Right atrium auricular region (tissue), 2 donors: ENCODE data around the gene EDARADD. TPM values are rescaled to one million over a fixed set of nuclear protein-coding genes. Genes with fewer than 3 reads are reported as not detected.

Experiments
- DNase-seq: peaks from one replicate; pipeline ENCODE4 v3.0.0-alpha.2; 2019; ENCODE audit warnings: low spot score
- H3K27ac ChIP-seq, 2 donors: fragments of 200-600 bp; sonication (generic); 1 replicate in 1 of 2; 2 replicates in 1 of 2; pipeline ENCODE4 v1.5.1; 2016 to 2019
- H3K27me3 ChIP-seq, 2 donors: fragments of 200-600 bp; sonication (generic); one replicate each; pipeline versions ENCODE4 v1.5.1 to v1.6.0; 2017 to 2019
- H3K36me3 ChIP-seq: fragments of 200-600 bp; sonication (generic); one replicate; pipeline ENCODE4 v1.5.1; 2016
- H3K4me1 ChIP-seq, 2 donors: fragments of 200-600 bp; sonication (generic); one replicate each; pipeline versions ENCODE4 v1.5.1 to v1.6.0; 2017 to 2019
- H3K4me3 ChIP-seq, 2 donors: fragments of 200-600 bp; sonication (generic); 1 replicate in 1 of 2; 2 replicates in 1 of 2; pipeline ENCODE4 v1.5.1; 2017 to 2019; ENCODE audit warnings: mild to moderate bottlenecking in 1 of 2, moderate library complexity in 1 of 2
- H3K9me3 ChIP-seq, 2 donors: fragments of 200-600 bp; sonication (generic); one replicate each; pipeline ENCODE4 v1.5.1; 2019
- total RNA-seq, 2 donors: library from RNA; depleted of rRNA; stranded (reverse); fragments of >200 nt; gene quantifications; one replicate each; pipeline ENCODE4 v1.1.0, GENCODE V29; 2016
- TF ChIP-seq, protein P1 (sequence below), 2 donors: fragments of 200-600 bp; sonication (generic); IDR thresholded peaks; one replicate each; pipeline ENCODE4 v1.5.1; 2019; ENCODE audit warnings: antibody characterized with exemption in 2 of 2

Gene EDARADD
- total RNA-seq, 2 donors from 2014 or later = 0.63 TPM; not detected in 1

DNA sequence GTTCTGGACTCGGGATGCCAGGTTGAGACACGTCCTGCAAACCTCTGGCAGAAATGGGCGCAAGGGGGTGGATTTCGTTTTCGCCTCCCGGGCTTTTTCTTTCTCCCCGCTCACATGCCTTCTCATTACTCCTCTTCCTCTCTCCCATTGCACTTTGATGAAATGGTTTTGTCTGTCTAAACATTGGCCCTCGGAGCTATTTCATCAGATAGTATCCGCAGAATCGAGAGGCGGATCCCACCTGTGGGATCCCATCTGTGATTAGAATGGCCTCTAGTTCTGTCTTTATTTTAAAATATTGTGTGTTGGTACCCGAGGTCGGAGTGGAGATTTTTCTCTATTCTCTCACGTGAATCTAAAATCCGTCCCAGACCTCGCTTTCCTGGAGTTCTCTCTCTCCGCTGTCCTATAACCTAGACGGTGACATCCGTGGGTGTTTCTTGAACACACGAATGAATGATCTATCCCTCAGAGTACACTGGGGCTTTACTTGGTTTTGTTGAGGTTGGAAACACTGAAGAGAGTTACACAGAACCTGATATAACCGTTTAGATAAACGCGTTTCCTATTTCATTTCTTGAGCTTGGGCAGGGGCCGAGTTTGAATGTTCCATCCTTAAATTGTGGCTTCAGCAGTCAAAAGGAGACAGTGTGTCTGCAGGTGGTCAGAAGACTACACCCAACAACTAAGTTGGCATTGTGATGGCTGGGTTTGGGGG lies 2.0 kb downstream of the EDARADD start:
- no peaks in the 10 kb centered on the region for H3K36me3 ChIP-seq
- H3K27me3 ChIP-seq = no peaks in the 10 kb centered on the region
- no peaks in the 10 kb centered on the region for H3K9me3 ChIP-seq
- peaks cover 0 to 7% of the 10 kb centered on the region in 2 donors for H3K4me1 ChIP-seq
- DNase-seq = no peak
- H3K27ac ChIP-seq = no peak overlapping the region
- TF ChIP-seq, protein P1, sequence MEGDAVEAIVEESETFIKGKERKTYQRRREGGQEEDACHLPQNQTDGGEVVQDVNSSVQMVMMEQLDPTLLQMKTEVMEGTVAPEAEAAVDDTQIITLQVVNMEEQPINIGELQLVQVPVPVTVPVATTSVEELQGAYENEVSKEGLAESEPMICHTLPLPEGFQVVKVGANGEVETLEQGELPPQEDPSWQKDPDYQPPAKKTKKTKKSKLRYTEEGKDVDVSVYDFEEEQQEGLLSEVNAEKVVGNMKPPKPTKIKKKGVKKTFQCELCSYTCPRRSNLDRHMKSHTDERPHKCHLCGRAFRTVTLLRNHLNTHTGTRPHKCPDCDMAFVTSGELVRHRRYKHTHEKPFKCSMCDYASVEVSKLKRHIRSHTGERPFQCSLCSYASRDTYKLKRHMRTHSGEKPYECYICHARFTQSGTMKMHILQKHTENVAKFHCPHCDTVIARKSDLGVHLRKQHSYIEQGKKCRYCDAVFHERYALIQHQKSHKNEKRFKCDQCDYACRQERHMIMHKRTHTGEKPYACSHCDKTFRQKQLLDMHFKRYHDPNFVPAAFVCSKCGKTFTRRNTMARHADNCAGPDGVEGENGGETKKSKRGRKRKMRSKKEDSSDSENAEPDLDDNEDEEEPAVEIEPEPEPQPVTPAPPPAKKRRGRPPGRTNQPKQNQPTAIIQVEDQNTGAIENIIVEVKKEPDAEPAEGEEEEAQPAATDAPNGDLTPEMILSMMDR (IDR thresholded peaks at IDR 0.05) = no peak
- H3K4me3 ChIP-seq = peak overlapping the region; percentile 52 to 70

DNA sequence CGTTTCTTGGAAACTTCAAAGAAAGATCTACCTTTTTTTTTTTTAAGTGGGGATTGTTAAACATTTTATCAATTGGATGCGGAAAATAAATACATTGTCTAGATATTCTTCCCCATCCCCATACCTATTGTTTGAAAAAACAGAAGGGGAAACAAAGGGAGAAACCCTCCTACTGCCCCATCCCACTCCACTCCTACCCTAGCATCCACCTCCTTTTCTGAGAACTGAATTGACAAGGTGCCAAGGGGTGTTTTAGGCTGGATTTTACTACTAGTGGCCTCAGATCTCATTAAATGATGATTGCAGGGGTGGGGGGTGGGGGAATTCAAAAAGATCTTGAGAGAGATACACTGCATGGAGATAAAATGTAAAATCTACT lies 2.6 kb downstream of the EDARADD start:
- no peaks in the 10 kb centered on the region for H3K27me3 ChIP-seq
- TF ChIP-seq, protein P1 (IDR thresholded peaks at IDR 0.05) = no peak
- no peak for DNase-seq
- no peak overlapping the region for H3K4me3 ChIP-seq
- H3K9me3 ChIP-seq = no peaks in the 10 kb centered on the region
- H3K27ac ChIP-seq = no peak overlapping the region
- no peaks in the 10 kb centered on the region for H3K36me3 ChIP-seq
- H3K4me1 ChIP-seq = peaks cover 0 to 7% of the 10 kb centered on the region in 2 donors

DNA sequence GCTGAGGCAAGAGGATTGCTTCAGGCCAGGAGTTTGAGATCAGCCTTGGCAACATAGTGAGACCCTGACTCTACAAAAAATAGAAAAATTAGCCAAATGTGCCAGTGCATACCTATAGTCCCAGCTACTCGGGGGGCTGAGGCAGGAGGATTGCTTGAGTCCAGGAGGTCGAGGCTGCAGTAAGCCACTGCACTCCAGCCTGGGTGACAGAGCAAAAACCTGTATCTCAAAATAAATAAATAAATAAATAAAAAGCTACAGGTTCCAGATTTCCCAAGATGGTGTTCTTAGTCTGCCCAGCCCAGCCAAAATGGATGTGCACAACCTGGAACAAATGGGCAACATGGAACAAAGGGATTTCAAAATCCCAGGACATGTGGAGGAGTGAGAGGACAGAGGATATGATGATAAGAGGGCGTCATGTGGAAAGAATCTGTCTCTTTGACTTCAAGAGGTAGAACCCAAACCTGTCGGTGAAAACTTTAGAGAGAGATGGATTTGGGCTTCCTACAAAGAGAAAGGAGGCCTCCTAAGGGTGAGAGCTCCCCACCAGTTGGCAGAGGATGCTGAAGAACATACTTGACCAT lies 3.2 kb downstream of the EDARADD start:
- no peak overlapping the region for H3K27ac ChIP-seq
- DNase-seq = no peak
- no peaks in the 10 kb centered on the region for H3K27me3 ChIP-seq
- H3K36me3 ChIP-seq = no peaks in the 10 kb centered on the region
- no peak overlapping the region for H3K4me3 ChIP-seq
- no peaks in the 10 kb centered on the region for H3K9me3 ChIP-seq
- TF ChIP-seq, protein P1 (IDR thresholded peaks at IDR 0.05) = no peak
- H3K4me1 ChIP-seq = peaks cover 0 to 7% of the 10 kb centered on the region in 2 donors

DNA sequence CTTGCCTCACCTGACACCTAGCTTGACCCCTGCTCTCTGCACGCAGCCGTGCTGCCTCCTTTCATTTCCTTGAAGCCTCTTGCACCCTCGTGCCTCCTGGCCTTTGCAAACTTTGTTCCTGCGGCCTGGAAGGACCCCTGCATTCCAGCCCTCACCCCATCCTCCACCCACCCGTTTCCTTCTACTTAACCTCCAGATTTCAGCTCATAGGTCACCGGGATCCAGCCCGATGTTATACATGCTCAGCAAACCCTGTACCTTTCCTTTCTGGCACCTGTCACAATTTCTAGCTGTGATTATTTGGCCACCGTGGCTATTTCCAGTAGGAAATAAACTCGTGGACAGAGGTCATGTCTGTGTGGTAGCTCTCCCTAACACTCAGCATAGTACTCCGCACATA lies 4.5 kb downstream of the EDARADD start:
- no peaks in the 10 kb centered on the region for H3K9me3 ChIP-seq
- no peaks in the 10 kb centered on the region for H3K36me3 ChIP-seq
- TF ChIP-seq, protein P1 (IDR thresholded peaks at IDR 0.05) = no peak
- no peaks in the 10 kb centered on the region for H3K27me3 ChIP-seq
- no peak overlapping the region for H3K27ac ChIP-seq
- H3K4me3 ChIP-seq = no peak overlapping the region
- peaks cover 0 to 7% of the 10 kb centered on the region in 2 donors for H3K4me1 ChIP-seq
- DNase-seq = no peak

DNA sequence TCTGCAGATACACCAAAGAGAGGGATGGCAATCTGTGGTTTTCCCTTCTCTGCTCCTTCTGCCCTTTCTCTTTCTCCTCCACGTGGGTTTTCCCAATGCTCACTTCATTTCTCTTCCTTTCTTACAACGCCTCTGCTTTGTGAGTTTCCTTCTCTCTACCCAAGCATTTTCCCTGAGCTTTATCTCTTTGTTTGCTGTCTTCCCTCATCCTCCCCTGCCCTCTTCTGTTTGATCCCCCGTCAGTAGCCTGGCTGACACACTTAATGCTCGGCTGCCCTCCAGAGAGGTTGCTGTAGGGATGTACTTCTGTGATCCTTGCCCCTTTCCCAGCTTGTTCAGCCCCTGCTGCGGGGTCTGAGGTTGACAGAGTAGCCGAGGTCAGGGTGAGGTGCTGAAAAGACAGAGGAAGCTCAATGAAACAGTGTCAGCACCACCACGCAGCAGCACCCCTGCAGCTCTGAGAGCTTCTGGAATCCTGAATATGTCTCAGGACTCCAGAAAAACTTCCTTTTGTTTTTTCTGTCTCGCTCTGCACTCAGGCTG lies 6.0 kb downstream of the EDARADD start:
- Histone ChIP-seq H3K27ac (no peak overlapping the region), H3K4me3 (no peak overlapping the region), H3K27me3 (no peaks in the 10 kb centered on the region), H3K4me1 (peaks cover 0 to 7% of the 10 kb centered on the region in 2 donors), H3K36me3 (no peaks in the 10 kb centered on the region), H3K9me3 (no peaks in the 10 kb centered on the region)
- TF ChIP-seq, protein P1 (IDR thresholded peaks at IDR 0.05) = no peak
- peak; percentile 28 for DNase-seq
